Aorta (tissue), 5 donors: ENCODE data around the gene VSIG2. TPM values are rescaled to one million over a fixed set of nuclear protein-coding genes. Genes with fewer than 3 reads are reported as not detected.

Experiments
- ATAC-seq: fragments of 200-7000 bp; cut with Tn5 transposase; one replicate; pipeline ENCODE4 v1.9.1; 2022; ENCODE audit warnings: moderate library complexity; ENCODE audit not compliant: low FRiP score
- DNase-seq, 2 donors: peaks; one replicate each; pipeline ENCODE4 v3.0.0-alpha.2; 2020
- H3K27ac ChIP-seq, 2 donors: one replicate each; pipeline ENCODE4 v1.5.1; 2013; ENCODE audit warnings: low read length in 2 of 2, mild to moderate bottlenecking in 2 of 2, moderate library complexity in 2 of 2, control low read depth in 1 of 2, inconsistent platforms in 1 of 2, low read depth in 1 of 2
- H3K27me3 ChIP-seq, 2 donors: one replicate each; pipeline ENCODE4 v1.6.1; 2013; ENCODE audit warnings: control low read depth in 1 of 2, low read length in 1 of 2, mild to moderate bottlenecking in 1 of 2, moderate library complexity in 1 of 2; ENCODE audit not compliant: insufficient read depth in 2 of 2, control insufficient read depth in 1 of 2
- H3K36me3 ChIP-seq, 2 donors: one replicate each; pipeline ENCODE4 v1.6.1; 2013; ENCODE audit warnings: control low read depth in 1 of 2, low read length in 1 of 2, mild to moderate bottlenecking in 1 of 2; ENCODE audit not compliant: insufficient read depth in 2 of 2, control insufficient read depth in 1 of 2
- H3K4me1 ChIP-seq, 2 donors: one replicate each; pipeline ENCODE4 v1.6.1; 2013; ENCODE audit warnings: low read length in 2 of 2, control low read depth in 1 of 2, mild to moderate bottlenecking in 1 of 2, moderate library complexity in 1 of 2; ENCODE audit not compliant: insufficient read depth in 2 of 2, control insufficient read depth in 1 of 2
- H3K4me3 ChIP-seq, 2 donors: one replicate each; pipeline ENCODE4 v1.5.1; 2013; ENCODE audit warnings: low read length in 2 of 2, control low read depth in 1 of 2, mild to moderate bottlenecking in 1 of 2
- H3K9me3 ChIP-seq: one replicate; pipeline ENCODE4 v1.6.1; 2013; ENCODE audit warnings: mild to moderate bottlenecking, low read length; ENCODE audit not compliant: control insufficient read depth
- WGBS, 2 donors: extraction: QIAGEN DNeasy Blood & Tissue Kit; methylation state at CpG; one replicate each; pipeline ENCODE4 v1.1.7; 2013; 5-methylcytosine and 5-hydroxymethylcytosine counted together
- intact Hi-C, 2 donors: fragments of 100-400 bp; cut with DNase I; formaldehyde crosslinking; loops; one replicate each; pipeline versions ENCODE4 v1.14.2 to v1.15.0; 2022
- polyA plus RNA-seq, 2 donors: library from polyadenylated mRNA; stranded (reverse); fragments of 200-250 nt; gene quantifications; one replicate each; pipeline ENCODE4 v1.2.3, GENCODE V29; 2013
- total RNA-seq, 2 donors: library from RNA; stranded (reverse); fragmentation: NEBNext Ultra II Directional; extraction: Animal tissue kit (Norgen Biotek cat#: 25700); gene quantifications; one replicate each; pipeline ENCODE4 v1.2.1, GENCODE V29; 2021
- donor health status: healthy with polysubstance abuse.
- donor health status: Bipolar disorder and iron deficiency.
- donor health status: DM: no; HTN: no; CAD: no.
- donor health status: DM: no; HTN: no; CAD: no.
- donor health status: DM: yes; HTN: yes; CAD: no.

The VSIG2 gene
- total and polyA plus RNA-seq, 4 donors: 1.9 to 6.9 (median 3.5) TPM

- ATAC-seq: no peak
Measured at GRCh38 chr11:124754309-124754708, 2.3 kb upstream of the VSIG2 start.

GRCh38 chr11:124753624-124754023 lies 1.6 kb upstream of the VSIG2 start:
- ATAC-seq (no peak), DNase-seq (no peak)
- Histone ChIP-seq H3K27me3 (no peaks in the 10 kb centered on the region), H3K4me1 (no peaks in the 10 kb centered on the region), H3K9me3 (no peaks in the 10 kb centered on the region), H3K4me3 (no peak overlapping the region), H3K36me3 (no peaks in the 10 kb centered on the region), H3K27ac (no peak overlapping the region)
- 92 to 93% methylated on average over 7 of the region's 7 CpGs for WGBS, 2 donors
- intact Hi-C loops: no loop called here

More at GRCh38 chr11:124754309-124754708, 2.3 kb upstream of the VSIG2 start:
- DNase-seq: no peak
- H3K9me3 ChIP-seq: no peaks in the 10 kb centered on the region
- H3K27ac ChIP-seq: no peak overlapping the region
- H3K36me3 ChIP-seq: no peaks in the 10 kb centered on the region
- no peaks in the 10 kb centered on the region for H3K4me1 ChIP-seq
- intact Hi-C loops: no loop called here
- whole genome bisulfite sequencing, 2 donors: 64 to 76% methylated on average over 4 of the region's 4 CpGs
- no peaks in the 10 kb centered on the region for H3K27me3 ChIP-seq
- H3K4me3 ChIP-seq: no peak overlapping the region

- H3K4me3 ChIP-seq: no peak overlapping the region
- no peaks in the 10 kb centered on the region for H3K9me3 ChIP-seq
- DNase-seq: no peak
- no peaks in the 10 kb centered on the region for H3K36me3 ChIP-seq
- no peak for ATAC-seq
- no peaks in the 10 kb centered on the region for H3K4me1 ChIP-seq
- intact Hi-C loops: no loop called here
- no peaks in the 10 kb centered on the region for H3K27me3 ChIP-seq
- no peak overlapping the region for H3K27ac ChIP-seq
Measured at GRCh38 chr11:124753205-124753604, 1.1 kb upstream of the VSIG2 start.

GRCh38 chr11:124752471-124753102 lies 532 bp upstream of the VSIG2 start:
- ATAC-seq (no peak), DNase-seq (no peak)
- no peaks in the 10 kb centered on the region for H3K9me3 ChIP-seq
- 73 to 79% methylated on average over 10 of the region's 10 CpGs for WGBS, 2 donors
- no peak overlapping the region for H3K27ac ChIP-seq
- no peak overlapping the region for H3K4me3 ChIP-seq
- intact Hi-C loops: no loop called here
- H3K27me3 ChIP-seq: no peaks in the 10 kb centered on the region
- H3K36me3 ChIP-seq: no peaks in the 10 kb centered on the region
- H3K4me1 ChIP-seq: no peaks in the 10 kb centered on the region

- Histone ChIP-seq H3K4me1 (no peaks in the 10 kb centered on the region), H3K27me3 (no peaks in the 10 kb centered on the region), H3K36me3 (no peaks in the 10 kb centered on the region), H3K27ac (no peak overlapping the region), H3K9me3 (no peaks in the 10 kb centered on the region), H3K4me3 (no peak overlapping the region)
- WGBS, 2 donors: 59 to 70% methylated on average over 11 of the region's 11 CpGs
- intact Hi-C loops: no loop called here
- DNase-seq (no peak), ATAC-seq (no peak)
Measured at GRCh38 chr11:124751391-124751740, 689 bp downstream of the VSIG2 start.

GRCh38 chr11:124749912-124750311 lies 2.1 kb downstream of the VSIG2 start:
- 72 to 76% methylated on average over 1 of the region's 1 CpG for WGBS, 2 donors
- no peak overlapping the region for H3K4me3 ChIP-seq
- intact Hi-C loops: no loop called here
- H3K36me3 ChIP-seq: no peaks in the 10 kb centered on the region
- no peak for ATAC-seq
- no peaks in the 10 kb centered on the region for H3K27me3 ChIP-seq
- H3K27ac ChIP-seq: no peak overlapping the region
- no peaks in the 10 kb centered on the region for H3K9me3 ChIP-seq
- H3K4me1 ChIP-seq: no peaks in the 10 kb centered on the region
- no peak for DNase-seq

GRCh38 chr11:124748481-124749343 lies 3.3 kb downstream of the VSIG2 start:
- 58 to 68% methylated on average over 12 of the region's 12 CpGs for WGBS, 2 donors
- no peaks in the 10 kb centered on the region for H3K9me3 ChIP-seq
- H3K27ac ChIP-seq: no peak overlapping the region
- H3K27me3 ChIP-seq: no peaks in the 10 kb centered on the region
- no peak for DNase-seq
- intact Hi-C loops: no loop called here
- no peak overlapping the region for H3K4me3 ChIP-seq
- no peaks in the 10 kb centered on the region for H3K4me1 ChIP-seq
- no peaks in the 10 kb centered on the region for H3K36me3 ChIP-seq
- ATAC-seq: peak; percentile 2

- Histone ChIP-seq H3K9me3 (no peaks in the 10 kb centered on the region), H3K36me3 (no peaks in the 10 kb centered on the region), H3K4me1 (no peaks in the 10 kb centered on the region), H3K27ac (no peak overlapping the region), H3K27me3 (no peaks in the 10 kb centered on the region), H3K4me3 (no peak overlapping the region)
- intact Hi-C loops: no loop called here
- DNase-seq (no peak), ATAC-seq (no peak)
- 72 to 84% methylated on average over 7 of the region's 7 CpGs for WGBS, 2 donors
Measured at GRCh38 chr11:124748100-124748418, 4.0 kb downstream of the VSIG2 start.

- Histone ChIP-seq H3K9me3 (no peaks in the 10 kb centered on the region), H3K27me3 (no peaks in the 10 kb centered on the region), H3K36me3 (no peaks in the 10 kb centered on the region), H3K4me1 (no peaks in the 10 kb centered on the region), H3K27ac (no peak overlapping the region), H3K4me3 (no peak overlapping the region)
- intact Hi-C loops: no loop called here
- DNase-seq (no peak), ATAC-seq (no peak)
- 89% methylated on average over 14 of the region's 14 CpGs for WGBS, 2 donors
Measured at GRCh38 chr11:124747406-124748099, 4.5 kb downstream of the VSIG2 start.
